Measurements from ENCODE around the gene ZNF787.
"Not testable (repeated sequence)": the region's sequence is repeated elsewhere in the genome, so short reads cannot be mapped to it uniquely, and the experiment has no call there.

ZNF787 gene

GRCh38 chr19:56106397-56106849 is 14.7 kb downstream of the ZNF787 start:
- DNase-seq (ENCODE audit: low read depth, low spot score): no peak

- DNase-seq (ENCODE audit: low read depth, low spot score): not testable (repeated sequence)
Observed at GRCh38 chr19:56105831-56106396, 15.2 kb downstream of the ZNF787 start.

GRCh38 chr19:56105090-56105701 is 15.9 kb downstream of the ZNF787 start:
- DNase-seq (ENCODE audit: low read depth, low spot score): peak; percentile 88

- no peak for DNase-seq (ENCODE audit: low read depth, low spot score)
Observed at GRCh38 chr19:56104423-56104822, 16.7 kb downstream of the ZNF787 start.

GRCh38 chr19:56103027-56103614 is 18.0 kb downstream of the ZNF787 start:
- no peak for DNase-seq (ENCODE audit: low read depth, low spot score)

- no peak for DNase-seq (ENCODE audit: low read depth, low spot score)
Observed at GRCh38 chr19:56101746-56102535, 19.2 kb downstream of the ZNF787 start.

- no peak for DNase-seq (ENCODE audit: low read depth, low spot score)
Observed at GRCh38 chr19:56101095-56101494, 20.0 kb downstream of the ZNF787 start.

GRCh38 chr19:56099638-56100539 is 21.2 kb downstream of the ZNF787 start:
- DNase-seq (ENCODE audit: low read depth, low spot score): no peak

- no peak for DNase-seq (ENCODE audit: low read depth, low spot score)
Observed at GRCh38 chr19:56098731-56099568, 22.1 kb downstream of the ZNF787 start.

- not testable (repeated sequence) for DNase-seq (ENCODE audit: low read depth, low spot score)
Observed at GRCh38 chr19:56098237-56098636, 22.9 kb downstream of the ZNF787 start.

GRCh38 chr19:56097776-56098175 is 23.3 kb downstream of the ZNF787 start:
- no peak for DNase-seq (ENCODE audit: low read depth, low spot score)

GRCh38 chr19:56097306-56097705 is 23.8 kb downstream of the ZNF787 start:
- no peak for DNase-seq (ENCODE audit: low read depth, low spot score)

GRCh38 chr19:56096665-56097064 is 24.4 kb downstream of the ZNF787 start:
- no peak for DNase-seq (ENCODE audit: low read depth, low spot score)

GRCh38 chr19:56094449-56094848 is 26.6 kb downstream of the ZNF787 start:
- no peak for DNase-seq (ENCODE audit: low read depth, low spot score)

GRCh38 chr19:56092685-56093631 is 28.1 kb downstream of the ZNF787 start:
- no peak for DNase-seq (ENCODE audit: low read depth, low spot score)

GRCh38 chr19:56091751-56092546 is 29.1 kb downstream of the ZNF787 start:
- DNase-seq (ENCODE audit: low read depth, low spot score): no peak

GRCh38 chr19:56091066-56091490 is 30.0 kb downstream of the ZNF787 start:
- DNase-seq (ENCODE audit: low read depth, low spot score): no peak

GRCh38 chr19:56089344-56089743 is 31.8 kb downstream of the ZNF787 start:
- DNase-seq (ENCODE audit: low read depth, low spot score): no peak

Measured in ELF-1 (cell line).